ENCODE measurements around the gene CRYGB.
"Not testable (repeated sequence)": the region's sequence is repeated elsewhere in the genome, so short reads cannot be mapped to it uniquely, and the experiment has no call there.

Gene CRYGB

GRCh38 chr2:208150956-208151355 is 5.0 kb upstream of the CRYGB start:
- DNase-seq (ENCODE audit: extremely low read depth in 1 of 2, low read depth in 1 of 2): no peak

GRCh38 chr2:208150094-208150493 is 4.1 kb upstream of the CRYGB start:
- DNase-seq (ENCODE audit: extremely low read depth in 1 of 2, low read depth in 1 of 2): no peak

- DNase-seq (ENCODE audit: extremely low read depth in 1 of 2, low read depth in 1 of 2): no peak
Measured at GRCh38 chr2:208148803-208149202, 2.8 kb upstream of the CRYGB start.

GRCh38 chr2:208147759-208148158 is 1.8 kb upstream of the CRYGB start:
- DNase-seq (ENCODE audit: extremely low read depth in 1 of 2, low read depth in 1 of 2): no peak

- no peak for DNase-seq (ENCODE audit: extremely low read depth in 1 of 2, low read depth in 1 of 2)
Measured at GRCh38 chr2:208147008-208147407, 1.1 kb upstream of the CRYGB start.

GRCh38 chr2:208142925-208143799 is 2.8 kb downstream of the CRYGB start:
- DNase-seq (ENCODE audit: extremely low read depth in 1 of 2, low read depth in 1 of 2): no peak

- no peak for DNase-seq (ENCODE audit: extremely low read depth in 1 of 2, low read depth in 1 of 2)
Measured at GRCh38 chr2:208142240-208142924, 3.6 kb downstream of the CRYGB start.

- DNase-seq (ENCODE audit: extremely low read depth in 1 of 2, low read depth in 1 of 2): no peak
Measured at GRCh38 chr2:208139447-208139846, 6.5 kb downstream of the CRYGB start.

GRCh38 chr2:208138334-208138733 is 7.6 kb downstream of the CRYGB start:
- DNase-seq (ENCODE audit: extremely low read depth in 1 of 2, low read depth in 1 of 2): not testable (repeated sequence)

- no peak for DNase-seq (ENCODE audit: extremely low read depth in 1 of 2, low read depth in 1 of 2)
Measured at GRCh38 chr2:208136716-208137094, 9.3 kb downstream of the CRYGB start.

- no peak for DNase-seq (ENCODE audit: extremely low read depth in 1 of 2, low read depth in 1 of 2)
Measured at GRCh38 chr2:208135794-208136715, 9.9 kb downstream of the CRYGB start.

GRCh38 chr2:208134928-208135586 is 10.9 kb downstream of the CRYGB start:
- no peak for DNase-seq (ENCODE audit: extremely low read depth in 1 of 2, low read depth in 1 of 2)

GRCh38 chr2:208130712-208131110 is 15.2 kb downstream of the CRYGB start:
- DNase-seq (ENCODE audit: extremely low read depth in 1 of 2, low read depth in 1 of 2): no peak

GRCh38 chr2:208129744-208130711 is 15.9 kb downstream of the CRYGB start, which contains the start of gene CRYGC:
TSS of gene CRYGC (minus strand) at chr2:208129828. CDS start at chr2:208129792, 36 bp downstream.
- DNase-seq (ENCODE audit: extremely low read depth in 1 of 2, low read depth in 1 of 2): no peak

GRCh38 chr2:208128136-208128535 is 17.8 kb downstream of the CRYGB start:
- DNase-seq (ENCODE audit: extremely low read depth in 1 of 2, low read depth in 1 of 2): no peak

- no peak for DNase-seq (ENCODE audit: extremely low read depth in 1 of 2, low read depth in 1 of 2)
Measured at GRCh38 chr2:208127090-208127489, 18.9 kb downstream of the CRYGB start.

GRCh38 chr2:208125251-208125650 is 20.7 kb downstream of the CRYGB start:
- no peak for DNase-seq (ENCODE audit: extremely low read depth in 1 of 2, low read depth in 1 of 2)

- DNase-seq (ENCODE audit: extremely low read depth in 1 of 2, low read depth in 1 of 2): not testable (repeated sequence)
Measured at GRCh38 chr2:208124013-208124715, 21.8 kb downstream of the CRYGB start, which contains the start of gene CRYGD. TSS of gene CRYGD (minus strand) at chr2:208124524. CDS start at chr2:208124473, 51 bp downstream.

- DNase-seq (ENCODE audit: extremely low read depth in 1 of 2, low read depth in 1 of 2): no peak
Measured at GRCh38 chr2:208122248-208122647, 23.7 kb downstream of the CRYGB start.
